Fibroblast of pulmonary artery (primary cell): Measurements from ENCODE around the gene CLRN3.

Source experiments
- DNase-seq: peaks from one replicate; pipeline ENCODE4 v3.0.0-alpha.2; 2010; ENCODE audit warnings: low read depth
- H3K4me3 ChIP-seq: replicated peaks from 2 replicates; pipeline ENCODE4 v1.5.1; 2011; ENCODE audit warnings: low read depth, mild to moderate bottlenecking, control low read depth, low read length, moderate library complexity
- TF ChIP-seq, protein P1 (sequence below): IDR thresholded peaks from 2 replicates; pipeline ENCODE4 v1.5.1; 2011; ENCODE audit warnings: mild to moderate bottlenecking, control low read depth, low read length, inconsistent platforms; ENCODE audit errors: missing control alignments

The CLRN3 gene

DNA sequence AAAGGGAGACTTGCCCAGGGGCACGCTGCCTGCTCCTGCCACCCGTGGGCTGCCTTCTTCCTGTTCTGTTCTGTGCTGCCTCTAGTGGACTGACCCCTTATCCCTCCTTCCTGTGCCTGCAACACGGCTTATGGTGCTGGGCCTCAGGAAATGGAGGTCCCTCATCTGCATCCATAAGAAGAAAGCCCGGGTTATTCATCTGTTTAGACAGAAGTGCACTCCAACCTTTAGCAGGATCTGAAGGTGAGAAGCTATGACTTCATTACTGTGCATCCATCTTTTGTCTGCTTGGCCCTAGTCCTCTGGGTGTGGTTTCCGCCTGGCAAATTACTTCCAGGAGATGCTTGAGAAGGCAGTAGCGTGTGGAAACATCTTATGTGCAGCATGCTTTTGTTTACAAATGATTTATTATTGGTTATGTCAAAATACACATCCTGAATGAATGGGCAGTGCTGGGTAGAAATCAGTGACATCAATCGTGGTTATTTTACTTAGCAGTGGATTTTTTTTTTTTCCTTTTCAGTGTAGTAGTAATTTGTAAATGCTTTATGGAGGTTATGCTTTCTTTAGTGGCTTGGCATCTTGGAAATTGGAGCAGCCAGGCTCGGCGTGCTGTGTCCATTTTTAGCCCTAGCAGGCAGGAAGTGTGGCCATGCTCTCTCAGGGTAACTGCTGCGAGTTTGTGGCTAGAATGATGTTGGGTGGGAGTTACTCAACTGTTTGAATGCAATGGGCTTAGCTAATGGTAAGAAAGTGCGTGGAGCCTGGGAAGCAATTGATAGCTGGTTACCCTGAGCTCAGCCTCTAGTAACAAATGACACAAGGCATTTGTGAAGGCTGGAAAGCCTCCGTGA lies 26.9 kb upstream of the CLRN3 start:
- no peak overlapping the region for H3K4me3 ChIP-seq
- TF ChIP-seq, protein P1, sequence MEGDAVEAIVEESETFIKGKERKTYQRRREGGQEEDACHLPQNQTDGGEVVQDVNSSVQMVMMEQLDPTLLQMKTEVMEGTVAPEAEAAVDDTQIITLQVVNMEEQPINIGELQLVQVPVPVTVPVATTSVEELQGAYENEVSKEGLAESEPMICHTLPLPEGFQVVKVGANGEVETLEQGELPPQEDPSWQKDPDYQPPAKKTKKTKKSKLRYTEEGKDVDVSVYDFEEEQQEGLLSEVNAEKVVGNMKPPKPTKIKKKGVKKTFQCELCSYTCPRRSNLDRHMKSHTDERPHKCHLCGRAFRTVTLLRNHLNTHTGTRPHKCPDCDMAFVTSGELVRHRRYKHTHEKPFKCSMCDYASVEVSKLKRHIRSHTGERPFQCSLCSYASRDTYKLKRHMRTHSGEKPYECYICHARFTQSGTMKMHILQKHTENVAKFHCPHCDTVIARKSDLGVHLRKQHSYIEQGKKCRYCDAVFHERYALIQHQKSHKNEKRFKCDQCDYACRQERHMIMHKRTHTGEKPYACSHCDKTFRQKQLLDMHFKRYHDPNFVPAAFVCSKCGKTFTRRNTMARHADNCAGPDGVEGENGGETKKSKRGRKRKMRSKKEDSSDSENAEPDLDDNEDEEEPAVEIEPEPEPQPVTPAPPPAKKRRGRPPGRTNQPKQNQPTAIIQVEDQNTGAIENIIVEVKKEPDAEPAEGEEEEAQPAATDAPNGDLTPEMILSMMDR, result peak; percentile 32
- DNase-seq, result peak; percentile 50

DNA sequence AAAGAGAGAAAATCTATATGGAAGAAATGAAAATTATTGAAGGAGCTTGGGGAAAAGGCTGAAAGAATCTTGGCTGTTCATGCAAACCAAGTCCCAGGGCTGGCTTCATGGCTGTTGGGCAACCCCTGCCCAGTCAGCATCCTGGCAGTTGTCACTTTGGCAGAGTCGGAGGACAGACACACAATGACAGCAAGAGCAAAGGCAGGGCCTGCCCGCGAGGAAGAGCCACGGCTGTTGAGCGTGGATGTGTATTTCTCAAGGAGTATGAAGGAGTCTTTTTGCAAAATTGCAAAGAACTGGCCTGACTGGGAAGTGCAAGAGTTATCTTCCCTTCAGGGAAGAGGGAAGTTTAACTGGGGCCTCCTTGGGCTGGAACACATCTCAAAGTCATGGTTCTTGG lies 25.8 kb upstream of the CLRN3 start:
- DNase-seq, result no peak
- no peak overlapping the region for H3K4me3 ChIP-seq
- TF ChIP-seq, protein P1, result no peak

GRCh38 chr10:127916826-127917225 lies 24.1 kb upstream of the CLRN3 start:
- TF ChIP-seq, protein P1, result no peak
- no peak overlapping the region for H3K4me3 ChIP-seq
- no peak for DNase-seq

DNA sequence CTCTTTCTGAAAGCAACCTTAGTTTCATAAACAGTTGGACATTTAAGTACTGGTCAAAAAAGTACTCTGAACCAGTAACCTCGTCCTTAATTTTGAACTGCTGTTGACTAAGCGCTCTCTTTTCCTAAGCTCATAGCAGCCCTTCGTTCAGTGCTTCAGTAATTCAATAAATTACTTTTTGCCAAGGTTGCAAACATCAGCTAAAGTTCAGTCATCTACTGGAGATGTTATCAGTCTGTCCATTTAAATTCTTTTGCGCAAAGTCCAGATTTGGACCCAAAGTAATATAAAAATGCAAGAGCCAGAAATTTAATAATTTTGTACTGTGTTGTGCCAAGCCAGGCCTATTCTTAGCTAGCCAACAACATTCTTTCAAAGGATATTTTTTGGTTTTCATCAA lies 22.6 kb upstream of the CLRN3 start:
- DNase-seq, result no peak
- no peak overlapping the region for H3K4me3 ChIP-seq
- TF ChIP-seq, protein P1, result no peak

DNA sequence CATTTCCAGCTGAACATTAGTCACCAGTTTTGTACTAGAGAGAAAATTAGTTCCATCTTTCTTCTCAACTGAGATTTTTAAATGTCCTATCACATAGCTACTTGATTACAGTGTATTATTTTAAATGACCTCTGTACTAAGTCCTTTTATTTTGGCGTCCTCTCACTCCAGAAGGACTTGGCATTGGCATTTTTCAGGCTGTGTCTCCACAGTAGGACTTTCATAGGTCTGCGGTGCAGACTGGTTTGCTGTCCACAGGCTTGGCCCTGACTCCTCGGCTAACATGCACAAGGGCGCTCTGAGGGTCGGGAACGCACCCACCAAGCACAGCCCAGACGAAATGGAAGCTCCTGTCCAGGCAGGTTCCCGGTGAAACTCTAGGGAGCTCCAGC lies 20.6 kb upstream of the CLRN3 start:
- no peak overlapping the region for H3K4me3 ChIP-seq
- TF ChIP-seq, protein P1, result no peak
- no peak for DNase-seq

DNA sequence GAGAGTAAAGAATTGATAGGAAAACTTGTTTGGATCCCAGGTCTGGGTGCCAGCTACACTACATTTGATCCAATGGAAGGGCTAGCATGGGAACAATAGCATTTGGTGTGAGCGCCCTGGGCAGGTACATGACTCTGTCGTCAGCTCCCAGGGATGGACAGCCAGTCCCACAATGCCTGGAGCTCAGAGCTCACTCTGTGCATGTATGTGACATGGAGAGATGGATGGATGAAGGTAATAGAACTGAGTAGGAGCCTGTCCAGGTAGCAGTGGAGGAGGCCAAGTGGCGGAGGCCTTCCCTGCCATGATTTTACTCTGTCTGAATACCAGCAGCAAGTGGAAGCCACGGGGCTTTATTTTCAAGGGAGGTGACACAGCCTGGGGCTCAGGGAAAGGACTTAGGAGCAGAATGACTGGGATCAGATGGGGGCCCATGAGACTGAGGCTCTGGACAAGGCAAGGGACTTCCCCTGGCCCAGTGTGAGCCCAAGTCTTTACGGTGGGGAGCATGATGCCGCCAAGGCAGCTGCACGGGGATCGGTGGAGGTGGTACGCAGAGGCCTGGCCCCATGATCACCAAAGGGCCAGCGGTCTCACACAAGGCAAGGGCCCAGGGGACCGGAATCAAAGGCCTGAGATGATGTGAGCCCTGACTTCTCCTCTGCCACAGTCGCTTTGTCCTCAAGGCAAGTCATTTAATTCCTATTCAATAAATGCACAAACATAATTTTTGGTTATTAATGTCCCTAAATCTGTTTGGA lies 20.0 kb upstream of the CLRN3 start:
- H3K4me3 ChIP-seq, result no peak overlapping the region
- no peak for DNase-seq
- TF ChIP-seq, protein P1, result no peak
